DMS53 (cell line): ENCODE measurements around the gene ANKRD39.
A peak's percentile ranks its signal among the peaks of the same experiment; 100 is the strongest.

Experiments used
- DNase-seq: peaks from one replicate; lab custom pipeline; 2025; lab: John Stamatoyannopoulos, UW

ANKRD39 gene

GRCh38 chr2:96826546-96827278, 31.1 kb downstream of the ANKRD39 start:
- DNase-seq, result no peak

- DNase-seq, result no peak
Observed at GRCh38 chr2:96825057-96825456, 32.8 kb downstream of the ANKRD39 start.

- DNase-seq, result no peak
Observed at GRCh38 chr2:96824079-96824870, 33.5 kb downstream of the ANKRD39 start.

GRCh38 chr2:96823198-96823597, 34.6 kb downstream of the ANKRD39 start:
- DNase-seq, result no peak

GRCh38 chr2:96822786-96823185, 35.0 kb downstream of the ANKRD39 start:
- no peak for DNase-seq

GRCh38 chr2:96821113-96821675, 36.6 kb downstream of the ANKRD39 start:
- DNase-seq, result no peak

GRCh38 chr2:96819876-96820511, 37.8 kb downstream of the ANKRD39 start:
- DNase-seq, result no peak

- DNase-seq, result peak; percentile 95
Observed at GRCh38 chr2:96819128-96819875, 38.5 kb downstream of the ANKRD39 start.

- no peak for DNase-seq
Observed at GRCh38 chr2:96817882-96818281, 39.9 kb downstream of the ANKRD39 start.

GRCh38 chr2:96816836-96817702, 40.7 kb downstream of the ANKRD39 start:
- DNase-seq, result peak; percentile 88

GRCh38 chr2:96816127-96816835, 41.5 kb downstream of the ANKRD39 start, which contains the start of gene CNNM3:
TSS of gene CNNM3 (plus strand) at chr2:96816268. CDS start at chr2:96816278, 10 bp downstream.
- DNase-seq, result peak; percentile 99

GRCh38 chr2:96815326-96816126, 42.3 kb downstream of the ANKRD39 start:
- DNase-seq, result peak; percentile 78

GRCh38 chr2:96813656-96814055, 44.2 kb downstream of the ANKRD39 start:
- no peak for DNase-seq

- DNase-seq, result no peak
Observed at GRCh38 chr2:96811917-96812316, 45.9 kb downstream of the ANKRD39 start.

GRCh38 chr2:96810783-96811192, 47.0 kb downstream of the ANKRD39 start:
- no peak for DNase-seq

GRCh38 chr2:96809951-96810782, 47.6 kb downstream of the ANKRD39 start:
- DNase-seq, result no peak

GRCh38 chr2:96809216-96809882, 48.5 kb downstream of the ANKRD39 start:
- DNase-seq, result no peak
